IMR-90 (cell line): ENCODE measurements around the gene NAA38.

Experiments used
- MXI1 ChIP-seq: IDR thresholded peaks from 2 replicates; pipeline ENCODE4 v1.6.1; 2012; ENCODE audit warnings: low read depth, mild to moderate bottlenecking, low read length, moderate library complexity, borderline replicate concordance
- POLR2A ChIP-seq: IDR thresholded peaks from 2 replicates; pipeline ENCODE4 v1.6.1; 2012; ENCODE audit warnings: mild to moderate bottlenecking, low read depth, low read length
- RAD21 ChIP-seq: IDR thresholded peaks from 2 replicates; pipeline ENCODE4 v1.6.1; 2012; ENCODE audit warnings: low read length, improper control_type of control experiment
- SMC3 ChIP-seq: fragments of 150-350 bp; IDR thresholded peaks from 2 replicates; pipeline ENCODE4 v1.6.1; 2016; ENCODE audit warnings: low read depth, mild to moderate bottlenecking, antibody characterized with exemption, low read length, moderate library complexity
- TF ChIP-seq, protein P1 (sequence below): conservative IDR thresholded peaks from 2 replicates; pipeline ENCODE4 v1.5.1; 2012; ENCODE audit warnings: mild to moderate bottlenecking, low read depth, low read length, improper control_type of control experiment

DNA sequence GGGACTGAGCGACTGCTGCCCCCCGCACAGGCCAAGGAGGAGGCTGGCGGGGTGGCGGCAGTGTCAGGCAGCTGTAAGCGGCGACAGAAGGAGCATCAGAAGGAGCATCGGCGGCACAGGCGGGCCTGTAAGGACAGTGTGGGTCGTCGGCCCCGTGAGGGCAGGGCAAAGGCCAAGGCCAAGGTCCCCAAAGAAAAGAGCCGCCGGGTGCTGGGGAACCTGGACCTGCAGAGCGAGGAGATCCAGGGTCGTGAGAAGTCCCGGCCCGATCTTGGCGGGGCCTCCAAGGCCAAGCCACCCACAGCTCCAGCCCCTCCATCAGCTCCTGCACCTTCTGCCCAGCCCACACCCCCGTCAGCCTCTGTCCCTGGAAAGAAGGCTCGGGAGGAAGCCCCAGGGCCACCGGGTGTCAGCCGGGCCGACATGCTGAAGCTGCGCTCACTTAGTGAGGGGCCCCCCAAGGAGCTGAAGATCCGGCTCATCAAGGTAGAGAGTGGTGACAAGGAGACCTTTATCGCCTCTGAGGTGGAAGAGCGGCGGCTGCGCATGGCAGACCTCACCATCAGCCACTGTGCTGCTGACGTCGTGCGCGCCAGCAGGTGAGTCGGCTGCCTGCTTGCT, 8.1 kb downstream of the NAA38 start:
- TF ChIP-seq, protein P1, sequence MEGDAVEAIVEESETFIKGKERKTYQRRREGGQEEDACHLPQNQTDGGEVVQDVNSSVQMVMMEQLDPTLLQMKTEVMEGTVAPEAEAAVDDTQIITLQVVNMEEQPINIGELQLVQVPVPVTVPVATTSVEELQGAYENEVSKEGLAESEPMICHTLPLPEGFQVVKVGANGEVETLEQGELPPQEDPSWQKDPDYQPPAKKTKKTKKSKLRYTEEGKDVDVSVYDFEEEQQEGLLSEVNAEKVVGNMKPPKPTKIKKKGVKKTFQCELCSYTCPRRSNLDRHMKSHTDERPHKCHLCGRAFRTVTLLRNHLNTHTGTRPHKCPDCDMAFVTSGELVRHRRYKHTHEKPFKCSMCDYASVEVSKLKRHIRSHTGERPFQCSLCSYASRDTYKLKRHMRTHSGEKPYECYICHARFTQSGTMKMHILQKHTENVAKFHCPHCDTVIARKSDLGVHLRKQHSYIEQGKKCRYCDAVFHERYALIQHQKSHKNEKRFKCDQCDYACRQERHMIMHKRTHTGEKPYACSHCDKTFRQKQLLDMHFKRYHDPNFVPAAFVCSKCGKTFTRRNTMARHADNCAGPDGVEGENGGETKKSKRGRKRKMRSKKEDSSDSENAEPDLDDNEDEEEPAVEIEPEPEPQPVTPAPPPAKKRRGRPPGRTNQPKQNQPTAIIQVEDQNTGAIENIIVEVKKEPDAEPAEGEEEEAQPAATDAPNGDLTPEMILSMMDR = no peak
- no peak for TF ChIP-seq RAD21
- TF ChIP-seq POLR2A = no peak
- TF ChIP-seq MXI1 = no peak
- TF ChIP-seq SMC3 = no peak
